Chondrocyte (in vitro differentiated cells): ENCODE results near the gene ADAMTS13. TPM values are rescaled to one million over a fixed set of nuclear protein-coding genes. Genes with fewer than 3 reads are reported as not detected.

ENCODE experiments used
- DNase-seq: peaks from one replicate; pipeline ENCODE4 v3.0.0; 2021; ENCODE audit warnings: mixed read lengths, low spot score
- H3K27ac Mint-ChIP-seq: one replicate; pipeline ENCODE4 v1.8.0; 2021; ENCODE audit warnings: mild to moderate bottlenecking, moderate library complexity, mixed read lengths; ENCODE audit not compliant: unreplicated experiment
- H3K27me3 Mint-ChIP-seq: 2 replicates; pipeline ENCODE4 v1.8.0; 2021; ENCODE audit warnings: low read depth, mixed read lengths
- H3K36me3 Mint-ChIP-seq: 2 replicates; pipeline ENCODE4 v1.8.0; 2021; ENCODE audit warnings: low read depth, mixed read lengths
- H3K4me1 Mint-ChIP-seq: 2 replicates; pipeline ENCODE4 v1.8.0; 2021; ENCODE audit warnings: low read depth, mild to moderate bottlenecking, mixed read lengths
- H3K4me3 Mint-ChIP-seq: one replicate; pipeline ENCODE4 v1.8.0; 2021; ENCODE audit warnings: mild to moderate bottlenecking, moderate library complexity, mixed read lengths; ENCODE audit not compliant: unreplicated experiment
- H3K9me3 Mint-ChIP-seq: 2 replicates; pipeline ENCODE4 v1.8.0; 2021; ENCODE audit warnings: low read depth, mixed read lengths
- total RNA-seq: library from RNA; stranded (reverse); gene quantifications from 3 replicates; pipeline ENCODE4 v1.2.1, GENCODE V29; 2021
- TF ChIP-seq, protein P1 (sequence below): fragments of 200-600 bp; sonication (generic); IDR thresholded peaks from 2 replicates; pipeline ENCODE4 v1.5.0; 2021; ENCODE audit warnings: antibody characterized with exemption, mild to moderate bottlenecking, moderate library complexity

ADAMTS13 gene
- total RNA-seq, 1 donor from 2014 or later, result 5.7 TPM

DNA sequence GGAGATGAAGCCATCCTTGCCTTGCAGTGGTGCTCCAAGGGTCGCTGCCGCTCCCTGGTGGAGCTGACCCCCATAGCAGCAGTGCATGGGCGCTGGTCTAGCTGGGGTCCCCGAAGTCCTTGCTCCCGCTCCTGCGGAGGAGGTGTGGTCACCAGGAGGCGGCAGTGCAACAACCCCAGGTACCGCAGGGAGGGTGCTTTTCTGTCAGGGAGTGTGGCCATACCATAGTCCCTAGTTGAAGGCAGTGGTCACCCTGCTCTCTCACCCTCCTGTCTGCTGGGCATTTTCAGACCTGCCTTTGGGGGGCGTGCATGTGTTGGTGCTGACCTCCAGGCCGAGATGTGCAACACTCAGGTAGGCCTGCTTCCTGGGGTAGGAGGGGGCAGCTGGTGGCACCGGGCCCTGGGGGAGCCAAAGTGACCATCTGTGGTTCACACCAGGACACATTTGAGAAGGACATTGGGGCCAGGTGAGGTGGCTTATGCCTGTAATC, 11.2 kb downstream of the ADAMTS13 start:
- Mint-ChIP-seq H3K4me1 (no peaks in the 10 kb centered on the region), H3K4me3 (no peak overlapping the region), H3K27me3 (no peaks in the 10 kb centered on the region), H3K36me3 (peaks cover 3% of the 10 kb centered on the region), H3K27ac (no peak overlapping the region), H3K9me3 (no peaks in the 10 kb centered on the region)
- no peak for DNase-seq
- TF ChIP-seq, protein P1, sequence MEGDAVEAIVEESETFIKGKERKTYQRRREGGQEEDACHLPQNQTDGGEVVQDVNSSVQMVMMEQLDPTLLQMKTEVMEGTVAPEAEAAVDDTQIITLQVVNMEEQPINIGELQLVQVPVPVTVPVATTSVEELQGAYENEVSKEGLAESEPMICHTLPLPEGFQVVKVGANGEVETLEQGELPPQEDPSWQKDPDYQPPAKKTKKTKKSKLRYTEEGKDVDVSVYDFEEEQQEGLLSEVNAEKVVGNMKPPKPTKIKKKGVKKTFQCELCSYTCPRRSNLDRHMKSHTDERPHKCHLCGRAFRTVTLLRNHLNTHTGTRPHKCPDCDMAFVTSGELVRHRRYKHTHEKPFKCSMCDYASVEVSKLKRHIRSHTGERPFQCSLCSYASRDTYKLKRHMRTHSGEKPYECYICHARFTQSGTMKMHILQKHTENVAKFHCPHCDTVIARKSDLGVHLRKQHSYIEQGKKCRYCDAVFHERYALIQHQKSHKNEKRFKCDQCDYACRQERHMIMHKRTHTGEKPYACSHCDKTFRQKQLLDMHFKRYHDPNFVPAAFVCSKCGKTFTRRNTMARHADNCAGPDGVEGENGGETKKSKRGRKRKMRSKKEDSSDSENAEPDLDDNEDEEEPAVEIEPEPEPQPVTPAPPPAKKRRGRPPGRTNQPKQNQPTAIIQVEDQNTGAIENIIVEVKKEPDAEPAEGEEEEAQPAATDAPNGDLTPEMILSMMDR, result no peak

- TF ChIP-seq, protein P1, result no peak
- Mint-ChIP-seq H3K27ac (no peak overlapping the region), H3K4me1 (no peaks in the 10 kb centered on the region), H3K9me3 (no peaks in the 10 kb centered on the region), H3K36me3 (peaks cover 3% of the 10 kb centered on the region), H3K27me3 (no peaks in the 10 kb centered on the region), H3K4me3 (no peak overlapping the region)
- no peak for DNase-seq
These were observed 14.5 kb downstream of the ADAMTS13 start for GRCh38 chr9:133436681-133437080.

GRCh38 chr9:133437753-133438531, 15.8 kb downstream of the ADAMTS13 start:
- H3K9me3 Mint-ChIP-seq, result no peaks in the 10 kb centered on the region
- no peak overlapping the region for H3K27ac Mint-ChIP-seq
- H3K36me3 Mint-ChIP-seq, result peaks cover under 1% of the 10 kb centered on the region
- no peak overlapping the region for H3K4me3 Mint-ChIP-seq
- DNase-seq, result no peak
- no peaks in the 10 kb centered on the region for H3K4me1 Mint-ChIP-seq
- TF ChIP-seq, protein P1, result peak; percentile 34
- no peaks in the 10 kb centered on the region for H3K27me3 Mint-ChIP-seq

DNA sequence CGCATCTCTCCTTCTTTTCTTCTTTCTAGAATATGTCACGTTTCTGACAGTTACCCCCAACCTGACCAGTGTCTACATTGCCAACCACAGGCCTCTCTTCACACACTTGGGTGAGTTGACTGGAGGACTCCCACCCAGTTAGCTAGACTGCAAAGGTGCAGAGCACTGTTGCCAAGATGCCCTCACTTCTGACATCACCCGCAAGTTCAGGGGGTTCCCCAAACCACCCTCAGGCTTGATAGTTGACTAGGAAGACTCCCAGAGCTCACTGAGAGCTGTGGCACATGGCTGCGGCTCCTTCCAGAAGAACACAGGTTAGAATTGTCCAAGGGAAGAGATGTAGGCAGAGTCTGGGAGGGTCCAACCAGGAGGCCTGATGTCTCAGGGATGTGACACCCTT, 17.2 kb downstream of the ADAMTS13 start:
- H3K36me3 Mint-ChIP-seq, result no peaks in the 10 kb centered on the region
- DNase-seq, result no peak
- H3K4me3 Mint-ChIP-seq, result no peak overlapping the region
- no peaks in the 10 kb centered on the region for H3K9me3 Mint-ChIP-seq
- H3K4me1 Mint-ChIP-seq, result no peaks in the 10 kb centered on the region
- H3K27me3 Mint-ChIP-seq, result no peaks in the 10 kb centered on the region
- no peak overlapping the region for H3K27ac Mint-ChIP-seq
- TF ChIP-seq, protein P1, result no peak

DNA sequence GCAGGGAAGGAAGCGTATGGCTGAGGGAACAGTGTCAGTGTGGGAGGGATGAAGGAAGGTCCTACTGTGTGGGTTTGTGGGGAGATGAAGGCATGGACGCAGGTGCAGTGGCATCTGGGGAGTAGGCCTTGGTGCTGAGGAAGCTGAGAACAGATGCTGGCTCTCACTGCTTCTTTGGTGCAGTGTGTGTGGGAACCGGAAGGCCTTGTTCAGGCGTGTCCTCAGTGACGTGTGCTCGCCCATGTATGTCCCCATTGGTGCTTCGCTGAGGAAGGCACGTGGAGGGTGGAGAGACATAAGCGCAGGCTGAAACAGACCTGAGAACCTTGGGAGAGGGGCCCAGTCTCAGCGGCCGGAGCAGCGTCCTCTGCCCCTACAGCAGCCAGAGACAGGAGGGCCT, 18.7 kb downstream of the ADAMTS13 start:
- peaks cover 3% of the 10 kb centered on the region for H3K27me3 Mint-ChIP-seq
- no peak overlapping the region for H3K27ac Mint-ChIP-seq
- H3K4me1 Mint-ChIP-seq, result no peaks in the 10 kb centered on the region
- TF ChIP-seq, protein P1, result no peak
- H3K4me3 Mint-ChIP-seq, result no peak overlapping the region
- no peaks in the 10 kb centered on the region for H3K36me3 Mint-ChIP-seq
- no peak for DNase-seq
- H3K9me3 Mint-ChIP-seq, result no peaks in the 10 kb centered on the region
